Measurements from ENCODE around the gene EVA1C.
"Not testable (repeated sequence)": the region's sequence is repeated elsewhere in the genome, so short reads cannot be mapped to it uniquely, and the experiment has no call there.

EVA1C gene

GRCh38 chr21:32442566-32443318 is 30.2 kb downstream of the EVA1C start:
- H3K27ac ChIP-seq (ENCODE audit: low read depth, low read length) = no peak overlapping the region
- peaks cover 0 to 6% of the 10 kb centered on the region in 2 donors for H3K9me3 ChIP-seq (ENCODE audit: control insufficient read depth in 1 of 2, low read length in 2 of 2)
- no peak overlapping the region for H3K9ac ChIP-seq (ENCODE audit: low read depth in 1 of 2, low read length in 2 of 2)
- no peaks in the 10 kb centered on the region for H3K36me3 ChIP-seq (ENCODE audit: control insufficient read depth in 1 of 2, insufficient read depth in 2 of 2, low read length in 2 of 2)
- no peaks in the 10 kb centered on the region for H3K27me3 ChIP-seq (ENCODE audit: control insufficient read depth in 1 of 2, insufficient read depth in 2 of 2, low read length in 2 of 2)
- peaks cover 0 to 9% of the 10 kb centered on the region in 2 donors for H3K4me1 ChIP-seq (ENCODE audit: control insufficient read depth in 1 of 2, insufficient read depth in 2 of 2, low read length in 2 of 2)
- no peak overlapping the region for H3K4me3 ChIP-seq (ENCODE audit: low read depth in 1 of 2, low read length in 2 of 2)

GRCh38 chr21:32445101-32445500 is 32.6 kb downstream of the EVA1C start:
- H3K9me3 ChIP-seq (ENCODE audit: control insufficient read depth in 1 of 2, low read length in 2 of 2) = peaks cover 0 to 6% of the 10 kb centered on the region in 2 donors
- no peak overlapping the region for H3K27ac ChIP-seq (ENCODE audit: low read depth, low read length)
- H3K4me3 ChIP-seq (ENCODE audit: low read depth in 1 of 2, low read length in 2 of 2) = no peak overlapping the region
- no peak overlapping the region for H3K9ac ChIP-seq (ENCODE audit: low read depth in 1 of 2, low read length in 2 of 2)
- no peaks in the 10 kb centered on the region for H3K36me3 ChIP-seq (ENCODE audit: control insufficient read depth in 1 of 2, insufficient read depth in 2 of 2, low read length in 2 of 2)
- H3K4me1 ChIP-seq (ENCODE audit: control insufficient read depth in 1 of 2, insufficient read depth in 2 of 2, low read length in 2 of 2) = peaks cover 0 to 9% of the 10 kb centered on the region in 2 donors
- H3K27me3 ChIP-seq (ENCODE audit: control insufficient read depth in 1 of 2, insufficient read depth in 2 of 2, low read length in 2 of 2) = no peaks in the 10 kb centered on the region

- not testable (repeated sequence) for H3K36me3 ChIP-seq (ENCODE audit: control insufficient read depth in 1 of 2, insufficient read depth in 2 of 2, low read length in 2 of 2); H3K27ac ChIP-seq (ENCODE audit: low read depth, low read length)
Observed at GRCh38 chr21:32446440-32446839, 33.9 kb downstream of the EVA1C start.

GRCh38 chr21:32447224-32447623 is 34.7 kb downstream of the EVA1C start:
- Histone ChIP-seq H3K36me3 (ENCODE audit: control insufficient read depth in 1 of 2, insufficient read depth in 2 of 2, low read length in 2 of 2) (no peaks in the 10 kb centered on the region), H3K9ac (ENCODE audit: low read depth in 1 of 2, low read length in 2 of 2) (no peak overlapping the region)

More at GRCh38 chr21:32446440-32446839, 33.9 kb downstream of the EVA1C start:
- not testable (repeated sequence) for H3K9me3 ChIP-seq (ENCODE audit: control insufficient read depth in 1 of 2, low read length in 2 of 2); H3K4me1 ChIP-seq (ENCODE audit: control insufficient read depth in 1 of 2, insufficient read depth in 2 of 2, low read length in 2 of 2); H3K27me3 ChIP-seq (ENCODE audit: control insufficient read depth in 1 of 2, insufficient read depth in 2 of 2, low read length in 2 of 2); H3K9ac ChIP-seq (ENCODE audit: low read depth in 1 of 2, low read length in 2 of 2); H3K4me3 ChIP-seq (ENCODE audit: low read depth in 1 of 2, low read length in 2 of 2)

GRCh38 chr21:32448803-32449594 is 36.5 kb downstream of the EVA1C start:
- H3K4me3 ChIP-seq (ENCODE audit: low read depth in 1 of 2, low read length in 2 of 2) = no peak overlapping the region
- H3K9ac ChIP-seq (ENCODE audit: low read depth in 1 of 2, low read length in 2 of 2) = no peak overlapping the region
- no peaks in the 10 kb centered on the region for H3K4me1 ChIP-seq (ENCODE audit: control insufficient read depth in 1 of 2, insufficient read depth in 2 of 2, low read length in 2 of 2)
- H3K36me3 ChIP-seq (ENCODE audit: control insufficient read depth in 1 of 2, insufficient read depth in 2 of 2, low read length in 2 of 2) = no peaks in the 10 kb centered on the region
- H3K27me3 ChIP-seq (ENCODE audit: control insufficient read depth in 1 of 2, insufficient read depth in 2 of 2, low read length in 2 of 2) = no peaks in the 10 kb centered on the region
- no peak overlapping the region for H3K27ac ChIP-seq (ENCODE audit: low read depth, low read length)
- H3K9me3 ChIP-seq (ENCODE audit: control insufficient read depth in 1 of 2, low read length in 2 of 2) = peaks cover 0 to 3% of the 10 kb centered on the region in 2 donors

More at GRCh38 chr21:32447224-32447623, 34.7 kb downstream of the EVA1C start:
- Histone ChIP-seq H3K27ac (ENCODE audit: low read depth, low read length) (no peak overlapping the region), H3K4me3 (ENCODE audit: low read depth in 1 of 2, low read length in 2 of 2) (no peak overlapping the region), H3K27me3 (ENCODE audit: control insufficient read depth in 1 of 2, insufficient read depth in 2 of 2, low read length in 2 of 2) (no peaks in the 10 kb centered on the region), H3K4me1 (ENCODE audit: control insufficient read depth in 1 of 2, insufficient read depth in 2 of 2, low read length in 2 of 2) (peaks cover 0 to 4% of the 10 kb centered on the region in 2 donors), H3K9me3 (ENCODE audit: control insufficient read depth in 1 of 2, low read length in 2 of 2) (peaks cover 0 to 6% of the 10 kb centered on the region in 2 donors)

- H3K27ac ChIP-seq (ENCODE audit: low read depth, low read length); H3K36me3 ChIP-seq (ENCODE audit: control insufficient read depth in 1 of 2, insufficient read depth in 2 of 2, low read length in 2 of 2); H3K4me1 ChIP-seq (ENCODE audit: control insufficient read depth in 1 of 2, insufficient read depth in 2 of 2, low read length in 2 of 2): not testable (repeated sequence)
Observed at GRCh38 chr21:32450881-32451701, 38.6 kb downstream of the EVA1C start.

GRCh38 chr21:32452191-32452590 is 39.7 kb downstream of the EVA1C start:
- H3K27ac ChIP-seq (ENCODE audit: low read depth, low read length); H3K4me3 ChIP-seq (ENCODE audit: low read depth in 1 of 2, low read length in 2 of 2); H3K36me3 ChIP-seq (ENCODE audit: control insufficient read depth in 1 of 2, insufficient read depth in 2 of 2, low read length in 2 of 2); H3K4me1 ChIP-seq (ENCODE audit: control insufficient read depth in 1 of 2, insufficient read depth in 2 of 2, low read length in 2 of 2); H3K27me3 ChIP-seq (ENCODE audit: control insufficient read depth in 1 of 2, insufficient read depth in 2 of 2, low read length in 2 of 2); H3K9ac ChIP-seq (ENCODE audit: low read depth in 1 of 2, low read length in 2 of 2); H3K9me3 ChIP-seq (ENCODE audit: control insufficient read depth in 1 of 2, low read length in 2 of 2): not testable (repeated sequence)

More at GRCh38 chr21:32450881-32451701, 38.6 kb downstream of the EVA1C start:
- H3K9ac ChIP-seq (ENCODE audit: low read depth in 1 of 2, low read length in 2 of 2); H3K27me3 ChIP-seq (ENCODE audit: control insufficient read depth in 1 of 2, insufficient read depth in 2 of 2, low read length in 2 of 2); H3K4me3 ChIP-seq (ENCODE audit: low read depth in 1 of 2, low read length in 2 of 2); H3K9me3 ChIP-seq (ENCODE audit: control insufficient read depth in 1 of 2, low read length in 2 of 2): not testable (repeated sequence)

- Histone ChIP-seq H3K9me3 (ENCODE audit: control insufficient read depth in 1 of 2, low read length in 2 of 2) (no peaks in the 10 kb centered on the region), H3K9ac (ENCODE audit: low read depth in 1 of 2, low read length in 2 of 2) (no peak overlapping the region), H3K4me3 (ENCODE audit: low read depth in 1 of 2, low read length in 2 of 2) (no peak overlapping the region), H3K36me3 (ENCODE audit: control insufficient read depth in 1 of 2, insufficient read depth in 2 of 2, low read length in 2 of 2) (peaks cover 0 to 5% of the 10 kb centered on the region in 2 donors), H3K4me1 (ENCODE audit: control insufficient read depth in 1 of 2, insufficient read depth in 2 of 2, low read length in 2 of 2) (peaks cover 10 to 11% of the 10 kb centered on the region in 2 donors), H3K27ac (ENCODE audit: low read depth, low read length) (no peak overlapping the region), H3K27me3 (ENCODE audit: control insufficient read depth in 1 of 2, insufficient read depth in 2 of 2, low read length in 2 of 2) (no peaks in the 10 kb centered on the region)
Observed at GRCh38 chr21:32452641-32453040, 40.1 kb downstream of the EVA1C start.

- Histone ChIP-seq H3K4me3 (ENCODE audit: low read depth in 1 of 2, low read length in 2 of 2) (no peak overlapping the region), H3K27ac (ENCODE audit: low read depth, low read length) (no peak overlapping the region), H3K9ac (ENCODE audit: low read depth in 1 of 2, low read length in 2 of 2) (no peak overlapping the region), H3K36me3 (ENCODE audit: control insufficient read depth in 1 of 2, insufficient read depth in 2 of 2, low read length in 2 of 2) (peaks cover 11 to 12% of the 10 kb centered on the region in 2 donors), H3K27me3 (ENCODE audit: control insufficient read depth in 1 of 2, insufficient read depth in 2 of 2, low read length in 2 of 2) (no peaks in the 10 kb centered on the region), H3K4me1 (ENCODE audit: control insufficient read depth in 1 of 2, insufficient read depth in 2 of 2, low read length in 2 of 2) (peaks cover 15% of the 10 kb centered on the region in 2 donors), H3K9me3 (ENCODE audit: control insufficient read depth in 1 of 2, low read length in 2 of 2) (no peaks in the 10 kb centered on the region)
Observed at GRCh38 chr21:32455548-32455947, 43.0 kb downstream of the EVA1C start.

Data from duodenal mucosa (tissue), 2 donors.